ENCODE measurements around the gene SIAH1.
A peak's percentile ranks its signal among the peaks of the same experiment; 100 is the strongest.
"Not testable (repeated sequence)": the region's sequence is repeated elsewhere in the genome, so short reads cannot be mapped to it uniquely, and the experiment has no call there.

SIAH1 gene

GRCh38 chr16:48366165-48367093 lies 18.8 kb downstream of the SIAH1 start:
- peak; percentile 69 for DNase-seq (ENCODE audit: low spot score)

GRCh38 chr16:48365601-48366164 lies 19.5 kb downstream of the SIAH1 start:
- DNase-seq (ENCODE audit: low spot score): peak; percentile 90

GRCh38 chr16:48365025-48365600 lies 20.1 kb downstream of the SIAH1 start:
- DNase-seq (ENCODE audit: low spot score): peak; percentile 43

GRCh38 chr16:48361540-48362144 lies 23.6 kb downstream of the SIAH1 start:
- no peak for DNase-seq (ENCODE audit: low spot score)

GRCh38 chr16:48361012-48361411 lies 24.2 kb downstream of the SIAH1 start:
- DNase-seq (ENCODE audit: low spot score): peak; percentile 19

- no peak for DNase-seq (ENCODE audit: low spot score)
Measured at GRCh38 chr16:48359983-48360382, 25.2 kb downstream of the SIAH1 start.

- DNase-seq (ENCODE audit: low spot score): no peak
Measured at GRCh38 chr16:48358419-48358818, 26.8 kb downstream of the SIAH1 start.

- DNase-seq (ENCODE audit: low spot score): no peak
Measured at GRCh38 chr16:48356633-48357376, 28.4 kb downstream of the SIAH1 start.

GRCh38 chr16:48354877-48355855 lies 30.0 kb downstream of the SIAH1 start:
- DNase-seq (ENCODE audit: low spot score): no peak

GRCh38 chr16:48354385-48354784 lies 30.8 kb downstream of the SIAH1 start:
- not testable (repeated sequence) for DNase-seq (ENCODE audit: low spot score)

- peak; percentile 69 for DNase-seq (ENCODE audit: low spot score)
Measured at GRCh38 chr16:48353565-48354163, 31.5 kb downstream of the SIAH1 start.

- DNase-seq (ENCODE audit: low spot score): no peak
Measured at GRCh38 chr16:48352648-48353390, 32.4 kb downstream of the SIAH1 start.

GRCh38 chr16:48350736-48351135 lies 34.5 kb downstream of the SIAH1 start:
- peak; percentile 80 for DNase-seq (ENCODE audit: low spot score)

- no peak for DNase-seq (ENCODE audit: low spot score)
Measured at GRCh38 chr16:48347980-48348379, 37.2 kb downstream of the SIAH1 start.

GRCh38 chr16:48347191-48347865 lies 37.9 kb downstream of the SIAH1 start:
- no peak for DNase-seq (ENCODE audit: low spot score)

- no peak for DNase-seq (ENCODE audit: low spot score)
Measured at GRCh38 chr16:48342591-48342990, 42.6 kb downstream of the SIAH1 start.

- DNase-seq (ENCODE audit: low spot score): no peak
Measured at GRCh38 chr16:48340054-48340453, 45.2 kb downstream of the SIAH1 start.

GRCh38 chr16:48335961-48336360 lies 49.3 kb downstream of the SIAH1 start:
- no peak for DNase-seq (ENCODE audit: low spot score)

GRCh38 chr16:48334325-48334724 lies 50.9 kb downstream of the SIAH1 start:
- no peak for DNase-seq (ENCODE audit: low spot score)
